A549 treated with CpdA at 1 μM for 4 hours (cell line): ENCODE measurements around the gene CFC1. TPM values are rescaled to one million over a fixed set of nuclear protein-coding genes. Genes with fewer than 3 reads are reported as not detected.

Source experiments
- total RNA-seq: library from RNA; stranded (reverse); fragments of 200-300 nt; extraction: Qiagen RNA extraction; gene quantifications from 5 replicates; pipeline ENCODE4 v1.2.3, GENCODE V29; 2022; ENCODE audit warnings: low read depth

The CFC1 gene
- total RNA-seq, result not detected in 5 replicates

GRCh38 chr2:130599393-130599792 is at the start of gene CFC1:
TSS of gene CFC1 (minus strand) at chr2:130599575. CDS start at chr2:130599287, 288 bp downstream.

GRCh38 chr2:130611140-130611539 is 11.8 kb upstream of the CFC1 start, which contains the start of gene POTEJ:
TSS of gene POTEJ (plus strand) at chr2:130611440. CDS start at chr2:130611533, 93 bp downstream.

Other genes starting within 250 kb of the CFC1 start
- 24.8 to 31.6 TPM (median 27.9 TPM) in 5 replicates for gene PTPN18, start 243.5 kb downstream of the CFC1 start, total RNA-seq
- gene POTEI, start 90.2 kb downstream of the CFC1 start, total RNA-seq, result 0.01 TPM in 1 of 5 replicates, not detected in the others
- gene CFC1B, start 78.4 kb downstream of the CFC1 start, total RNA-seq, result not detected in 5 replicates
- gene POTEJ, start 11.9 kb upstream of the CFC1 start, total RNA-seq, result not detected in 5 replicates
- not detected in 5 replicates for gene GPR148, start 129.5 kb upstream of the CFC1 start, total RNA-seq
- gene AMER3, start 156.0 kb upstream of the CFC1 start, total RNA-seq, result not detected in 5 replicates
- 6.3 to 8.0 TPM (median 7.5 TPM) in 5 replicates for gene ARHGEF4, start 237.3 kb upstream of the CFC1 start, total RNA-seq